Fibroblast of the conjunctiva (primary cell): ENCODE data around the gene KRTAP17-1.
A peak's percentile ranks its signal among the peaks of the same experiment; 100 is the strongest.

Source experiments
- DNase-seq: peaks from one replicate; pipeline ENCODE4 v3.0.0-alpha.2; 2010; ENCODE audit warnings: low read depth

The KRTAP17-1 gene

DNA sequence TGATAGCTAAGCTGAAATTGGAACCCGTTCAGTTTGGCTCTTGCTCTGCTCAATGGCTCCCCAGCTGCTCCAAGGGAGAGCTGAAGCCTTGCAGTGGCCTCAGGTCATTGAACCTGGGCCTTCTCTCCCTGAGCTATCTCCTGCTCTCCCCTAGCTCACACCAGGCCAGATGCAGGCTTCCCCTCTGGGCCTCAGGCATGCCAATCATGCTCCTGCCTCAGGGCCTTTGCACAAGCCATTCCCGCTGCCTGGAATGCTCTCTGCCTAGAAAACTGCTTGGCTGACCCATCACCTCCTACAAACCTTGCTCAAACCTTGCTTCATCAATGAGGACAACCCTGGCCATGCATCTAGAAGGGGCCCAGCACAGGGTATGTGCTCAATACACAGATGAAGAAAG is 16.7 kb upstream of the KRTAP17-1 start:
- no peak for DNase-seq

DNA sequence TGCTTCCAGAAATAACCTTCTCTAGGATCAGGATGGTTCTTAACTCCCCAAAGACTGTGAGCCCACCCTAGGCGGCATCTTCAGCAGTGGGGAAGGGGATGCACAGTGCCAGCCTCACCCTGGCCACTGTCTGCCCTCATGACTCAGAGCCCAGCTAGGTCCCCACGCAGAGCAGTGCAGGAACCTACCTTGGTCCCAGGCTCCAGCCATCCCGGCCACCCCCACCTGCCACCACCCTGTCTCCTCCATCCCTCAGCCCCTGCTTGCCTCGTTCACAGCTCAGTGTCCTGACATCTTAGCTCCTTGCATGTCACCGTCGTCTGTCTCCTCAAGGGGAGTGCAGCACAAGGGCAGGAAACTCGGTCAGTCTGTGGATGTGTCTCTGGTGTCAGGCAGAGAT is 16.1 kb upstream of the KRTAP17-1 start:
- no peak for DNase-seq

DNA sequence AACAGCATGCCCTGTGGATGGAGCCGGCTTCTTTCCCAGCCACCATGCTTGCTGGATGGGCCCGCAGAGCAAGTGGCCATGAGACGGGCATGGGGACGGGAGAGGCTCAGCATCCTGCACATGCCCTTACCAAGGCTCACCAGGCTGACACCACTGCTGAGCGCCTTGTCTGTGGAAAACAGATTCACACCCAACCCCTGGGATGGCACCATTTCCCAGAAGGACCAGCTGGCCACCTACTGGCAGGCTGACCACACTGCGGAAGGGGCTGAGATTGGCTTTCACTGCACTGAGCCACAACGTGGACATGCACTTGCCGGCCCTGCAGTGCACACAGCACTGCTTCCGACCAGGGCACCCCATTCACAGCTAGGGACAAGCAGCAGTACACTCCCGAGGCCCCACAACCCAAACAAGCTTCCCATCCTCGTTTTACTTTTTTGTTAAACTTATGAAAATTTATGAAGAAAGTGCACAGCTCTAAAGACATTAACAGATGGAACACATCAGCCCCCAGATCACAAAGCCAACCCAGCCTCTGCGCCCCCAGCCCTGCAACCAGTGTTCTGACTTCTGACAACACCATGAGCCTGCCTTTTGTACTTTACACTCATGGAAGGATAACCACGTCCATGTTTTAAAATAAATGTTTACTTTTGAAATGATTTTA is 13.9 kb upstream of the KRTAP17-1 start:
- no peak for DNase-seq

DNA sequence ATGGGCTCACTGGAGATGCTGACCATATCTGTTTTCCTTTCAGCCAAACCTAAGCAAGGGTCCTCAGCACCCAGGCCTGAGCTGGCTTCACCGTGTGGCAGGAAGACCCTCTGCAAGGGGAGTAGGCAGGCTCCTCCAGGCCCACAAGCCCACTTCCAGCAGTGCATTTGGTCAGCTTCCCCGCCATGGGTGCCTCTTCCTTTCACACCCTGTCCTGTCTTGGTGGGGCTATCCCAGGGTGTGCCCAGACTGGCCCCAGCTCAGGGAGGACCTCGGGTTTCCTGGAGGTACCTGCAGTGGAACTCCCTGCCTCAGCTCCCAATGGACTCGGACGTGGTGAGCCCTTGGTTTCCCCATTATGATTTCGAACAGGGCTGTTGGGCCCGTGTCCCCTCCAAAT is 12.7 kb upstream of the KRTAP17-1 start:
- DNase-seq: no peak

DNA sequence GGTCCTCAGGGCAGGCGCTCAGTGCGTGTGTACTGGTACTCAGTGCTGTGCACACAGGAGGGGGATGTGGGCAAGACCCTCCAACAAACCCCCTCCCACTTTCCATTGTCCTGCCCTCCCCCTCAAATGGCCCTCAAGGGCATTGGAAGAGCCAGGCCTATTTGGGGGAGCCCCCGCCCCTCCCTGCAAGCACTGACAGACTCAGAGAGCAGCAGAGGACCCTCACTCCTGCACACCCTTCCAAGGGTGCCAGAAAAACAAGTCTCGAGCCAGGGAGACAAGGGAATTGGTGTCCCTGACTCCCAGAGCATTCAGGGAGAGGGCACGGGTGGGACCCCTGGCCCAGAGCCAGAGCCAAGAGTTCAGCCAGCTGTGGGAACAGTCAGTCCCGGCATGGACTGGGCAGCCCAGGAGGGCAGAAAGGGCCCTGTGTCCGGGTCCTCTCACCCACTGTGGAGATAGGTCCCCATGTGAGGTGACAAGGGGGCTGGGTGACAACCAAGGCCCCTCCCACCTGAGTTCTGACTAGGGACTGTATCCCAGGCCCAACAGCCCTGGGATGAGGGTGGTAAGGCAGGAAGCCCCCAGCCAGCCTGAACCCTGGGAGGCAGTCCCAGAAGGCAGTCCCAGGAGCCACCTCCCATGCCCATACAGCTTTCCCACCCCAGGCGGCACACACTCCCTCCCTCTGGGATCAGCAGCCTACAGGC is 12.1 kb upstream of the KRTAP17-1 start:
- DNase-seq: no peak

DNA sequence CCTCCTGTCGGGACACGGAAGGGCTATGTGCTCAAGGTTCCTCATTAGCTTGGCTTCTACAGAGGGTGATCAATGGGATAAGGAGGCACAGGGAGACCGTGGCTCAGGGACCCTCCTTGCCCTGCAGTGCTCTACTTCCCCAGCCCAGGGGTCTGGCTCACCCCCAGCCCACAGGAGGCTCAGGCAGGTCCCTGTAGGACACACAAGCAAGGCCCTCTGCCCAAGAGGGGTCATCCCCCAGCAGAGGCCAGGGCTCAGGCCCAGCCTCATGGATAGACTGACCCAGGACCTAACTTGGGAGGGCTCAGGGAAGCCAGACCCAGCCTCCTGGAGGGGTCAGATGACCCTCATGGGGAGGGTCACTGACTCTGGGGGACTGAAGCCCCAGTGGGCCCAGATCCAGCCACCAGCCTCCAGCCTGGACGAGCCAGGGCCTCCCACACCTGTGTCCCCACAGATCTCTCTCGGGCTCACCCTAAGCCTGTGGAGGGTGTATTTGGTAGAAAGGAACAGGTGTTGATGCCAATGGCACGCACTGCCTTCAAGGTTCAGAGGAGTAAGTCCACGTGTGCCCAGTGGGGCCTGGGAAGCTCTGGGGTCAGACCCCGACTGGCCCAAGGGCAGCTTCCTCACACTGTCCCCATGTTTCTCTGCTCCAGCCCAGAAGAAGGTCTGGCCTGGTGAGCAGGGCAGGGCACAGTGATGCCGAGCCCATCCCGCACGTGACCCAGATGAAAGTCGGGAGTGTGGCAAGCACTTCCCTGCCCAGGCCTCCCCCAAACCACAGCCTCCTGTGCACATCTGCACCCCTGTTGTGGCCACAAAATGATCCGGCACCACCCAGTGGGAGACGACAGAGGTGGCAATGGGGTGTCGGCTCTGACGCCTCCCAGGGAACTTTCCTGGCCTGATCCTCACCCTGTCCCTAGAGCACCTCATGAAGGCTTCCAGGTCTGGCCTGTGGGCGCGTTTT is 10.9 kb upstream of the KRTAP17-1 start:
- DNase-seq: no peak

DNA sequence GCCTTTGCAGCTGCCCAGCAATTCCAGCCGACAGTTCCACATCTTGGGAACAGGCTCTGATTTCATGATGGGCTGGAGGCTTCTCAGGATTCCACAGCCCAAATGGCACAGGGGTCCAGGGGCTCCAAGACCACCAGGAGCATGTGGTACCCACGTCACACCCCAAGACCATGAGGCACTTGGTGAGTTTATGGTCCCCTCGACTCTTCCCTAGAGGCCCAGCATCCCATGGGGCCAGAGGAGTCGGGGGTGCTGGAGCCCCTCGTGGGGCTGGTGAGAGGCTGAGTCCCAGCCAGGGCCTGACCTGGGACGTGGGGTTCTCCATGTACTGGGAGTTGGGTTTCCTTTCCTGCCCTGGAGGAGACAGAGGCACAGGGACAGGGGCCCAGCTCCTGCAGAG is 10.1 kb upstream of the KRTAP17-1 start:
- no peak for DNase-seq

DNA sequence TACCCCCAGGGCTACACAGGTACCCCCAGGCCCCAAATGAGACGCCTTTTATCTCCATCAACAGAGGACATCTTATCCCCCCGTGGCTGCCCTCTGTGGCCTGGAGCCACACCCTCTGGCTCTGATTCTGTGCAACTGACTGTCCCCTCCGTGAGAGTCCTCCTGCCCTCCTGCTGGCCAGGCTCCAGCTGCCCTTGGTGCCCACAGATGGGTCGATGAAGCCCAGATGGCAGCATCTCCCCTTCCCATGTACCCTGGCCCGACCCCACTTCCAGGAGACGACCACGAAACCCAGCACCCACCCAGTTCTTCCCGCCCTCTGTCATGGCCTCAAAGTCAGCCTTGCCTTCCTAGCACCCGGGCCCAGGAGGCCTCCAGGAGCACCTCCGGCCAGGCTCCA is 9.6 kb upstream of the KRTAP17-1 start:
- DNase-seq: no peak

DNA sequence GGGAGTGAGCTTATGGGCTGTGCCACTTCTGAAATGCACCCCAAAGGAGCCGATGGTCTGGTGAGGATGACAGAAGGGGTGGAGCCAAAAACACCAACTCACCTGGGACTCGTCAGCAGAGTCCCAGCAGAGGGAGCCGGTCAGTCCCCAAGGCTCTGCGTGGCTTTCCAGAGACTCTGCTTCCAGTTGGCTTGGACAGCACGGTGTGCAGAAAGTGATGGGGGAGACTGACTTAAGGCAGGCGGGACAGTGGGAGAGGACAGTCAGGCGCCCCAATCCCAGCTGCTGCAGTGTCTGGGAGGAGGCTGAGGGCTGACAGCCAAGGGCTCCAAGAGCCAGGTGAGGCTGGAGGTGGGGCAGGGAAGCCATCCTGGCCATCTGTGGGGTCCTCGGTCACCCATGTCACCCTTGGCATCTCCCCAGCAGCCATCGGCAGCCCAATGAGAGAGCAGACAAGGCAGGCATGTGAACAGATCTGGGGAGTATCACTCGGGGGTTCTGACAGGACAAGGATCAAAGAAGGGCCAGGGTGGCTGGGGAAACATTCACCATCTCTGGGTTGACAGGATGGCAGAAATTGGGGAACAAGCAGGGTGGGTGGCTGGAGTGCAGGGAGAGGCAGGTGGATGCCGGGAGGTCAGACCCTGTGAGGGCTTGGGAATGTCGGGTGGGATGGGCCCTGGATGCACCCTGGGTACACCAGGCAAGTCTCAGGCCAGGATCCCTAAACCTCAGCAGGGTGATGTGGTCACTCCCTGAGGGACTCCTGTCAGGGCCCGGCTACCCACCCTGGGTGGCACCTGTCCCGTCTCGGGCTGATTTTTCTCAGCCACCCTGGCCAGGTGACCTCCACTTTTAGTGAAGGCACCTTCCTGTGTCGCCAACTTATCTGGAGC is 8.9 kb upstream of the KRTAP17-1 start:
- DNase-seq: no peak

DNA sequence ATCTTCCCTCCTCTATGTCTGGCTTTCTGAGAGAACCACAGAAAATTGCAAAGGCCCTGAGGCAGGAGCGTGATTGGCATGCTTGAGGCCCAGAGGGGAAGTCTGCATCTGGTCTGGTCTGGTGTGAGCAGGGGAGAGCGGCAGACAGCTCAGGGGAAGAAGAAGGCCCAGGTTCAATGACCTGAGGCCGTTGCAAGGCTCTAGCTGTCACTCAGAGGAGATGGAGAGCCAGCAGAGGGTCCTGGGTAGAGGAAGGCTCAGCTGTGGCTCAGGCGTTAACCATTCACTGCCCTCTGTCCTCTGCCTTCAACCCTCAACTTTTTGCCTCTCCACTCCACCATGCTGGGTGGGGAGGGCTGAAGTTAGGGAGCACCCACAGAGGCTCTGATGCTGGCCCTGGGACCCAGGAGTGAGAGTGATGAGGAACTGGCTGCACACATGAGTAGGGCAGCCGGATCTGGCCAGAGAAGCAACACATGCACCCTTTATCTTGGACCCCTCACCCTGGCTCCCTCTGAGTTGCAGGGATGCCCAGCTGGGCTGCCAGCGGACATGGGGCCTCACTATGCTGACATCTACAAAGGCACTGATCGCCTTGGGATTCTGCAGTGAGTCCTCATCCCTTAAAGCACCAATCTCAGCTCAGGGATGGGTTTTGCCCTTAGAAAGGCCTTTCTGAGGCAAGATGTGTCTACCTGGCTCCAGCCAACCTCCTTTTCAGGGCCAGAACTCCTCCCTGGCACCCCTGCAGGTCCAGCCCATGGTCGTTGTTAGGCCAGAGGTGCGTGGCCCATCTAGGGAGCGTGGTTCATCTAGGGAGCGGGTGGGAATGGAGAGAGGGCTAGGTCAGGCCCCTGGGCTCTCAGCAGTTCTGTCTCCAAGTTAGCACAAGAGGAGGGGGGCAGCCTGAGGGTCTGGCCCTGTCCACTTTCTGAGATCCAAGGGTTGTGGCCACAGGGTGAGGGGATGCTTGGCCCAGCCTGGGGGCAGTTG is 7.7 kb upstream of the KRTAP17-1 start:
- DNase-seq: no peak

DNA sequence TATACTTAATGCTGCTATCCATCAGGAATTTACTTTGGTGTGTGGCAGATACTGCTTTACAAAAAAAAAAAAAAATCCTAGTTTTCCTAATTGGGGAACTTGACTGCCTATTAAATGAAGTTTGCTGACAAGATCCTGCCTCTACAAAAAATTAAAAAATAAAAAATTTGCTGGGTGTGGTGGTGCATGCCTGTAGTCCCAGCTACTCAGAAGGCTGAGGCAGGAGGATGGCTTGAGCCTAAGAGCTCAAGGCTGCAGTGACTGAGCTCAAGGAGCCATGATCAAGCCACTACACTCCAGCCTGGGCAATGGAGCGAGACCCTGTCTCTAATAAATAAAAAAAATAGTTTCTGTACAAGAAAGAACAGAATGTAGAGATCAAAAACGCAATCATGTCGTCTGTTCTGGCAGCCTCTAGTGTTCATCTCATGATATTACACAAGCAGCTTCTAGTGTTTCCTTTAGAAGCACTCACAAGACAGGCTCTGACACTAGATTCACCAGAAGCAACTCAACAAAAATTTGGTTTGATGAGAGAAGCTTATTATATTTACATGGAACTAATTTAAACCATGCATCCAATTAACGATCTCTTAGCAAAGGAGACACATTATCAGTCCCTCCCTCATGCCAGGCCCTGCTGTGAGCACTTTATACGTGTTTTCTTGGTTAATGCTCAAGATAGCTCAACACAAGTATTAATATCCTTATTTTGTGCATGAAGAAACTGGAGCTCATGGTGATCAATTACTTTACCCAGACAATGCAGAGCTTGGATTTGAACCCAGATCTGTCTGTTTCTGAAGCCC is 6.8 kb upstream of the KRTAP17-1 start:
- DNase-seq: peak; percentile 68

DNA sequence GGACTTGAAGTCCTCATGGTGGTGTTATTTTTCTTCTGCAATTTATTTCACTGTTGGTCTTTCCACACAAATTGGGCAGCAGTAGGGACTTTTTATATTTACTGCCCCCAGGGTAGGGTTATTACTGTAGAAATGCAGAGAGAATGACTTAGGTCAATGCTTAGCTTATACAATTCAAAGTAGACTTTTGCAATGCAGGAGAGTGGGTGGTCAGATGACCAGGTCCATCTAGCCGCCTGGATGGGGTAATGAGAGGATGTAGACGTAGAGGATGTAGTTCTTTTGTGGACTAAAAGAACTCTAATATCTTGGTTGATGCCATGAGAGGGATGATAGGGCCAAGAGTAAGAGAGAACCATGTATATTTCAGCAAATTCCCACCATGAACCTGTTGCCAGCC is 2.7 kb upstream of the KRTAP17-1 start:
- no peak for DNase-seq

DNA sequence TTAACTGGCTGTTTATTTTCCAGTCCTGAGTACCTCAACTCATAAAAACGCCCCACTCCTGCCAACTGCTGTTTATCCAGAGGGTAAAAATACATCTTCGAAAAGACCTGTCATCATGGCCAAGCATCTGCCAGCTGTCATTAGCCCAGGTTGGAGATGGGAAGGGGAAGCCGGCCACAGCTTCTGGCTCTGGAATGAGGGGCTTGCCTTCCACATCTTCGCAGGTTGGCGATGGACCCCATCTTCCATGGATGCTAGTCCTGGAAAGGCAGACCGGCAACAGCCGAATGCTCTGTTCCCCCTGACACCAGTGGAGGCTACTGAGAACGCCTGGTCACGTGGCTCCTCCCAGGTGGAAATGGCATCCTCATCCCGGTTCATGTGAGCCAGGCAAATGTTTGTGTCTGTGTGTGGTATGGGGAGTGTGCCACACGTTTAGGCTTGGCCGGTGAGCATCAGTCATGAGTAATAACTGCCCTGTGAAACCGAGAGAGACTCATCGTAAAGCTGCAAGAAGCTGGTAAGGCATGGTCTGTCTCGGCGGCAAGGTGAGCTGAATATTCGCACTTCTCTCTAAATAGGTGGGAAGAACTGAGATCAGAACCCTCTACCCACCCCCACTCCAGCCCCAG is 420 bp upstream of the KRTAP17-1 start:
- DNase-seq: no peak

DNA sequence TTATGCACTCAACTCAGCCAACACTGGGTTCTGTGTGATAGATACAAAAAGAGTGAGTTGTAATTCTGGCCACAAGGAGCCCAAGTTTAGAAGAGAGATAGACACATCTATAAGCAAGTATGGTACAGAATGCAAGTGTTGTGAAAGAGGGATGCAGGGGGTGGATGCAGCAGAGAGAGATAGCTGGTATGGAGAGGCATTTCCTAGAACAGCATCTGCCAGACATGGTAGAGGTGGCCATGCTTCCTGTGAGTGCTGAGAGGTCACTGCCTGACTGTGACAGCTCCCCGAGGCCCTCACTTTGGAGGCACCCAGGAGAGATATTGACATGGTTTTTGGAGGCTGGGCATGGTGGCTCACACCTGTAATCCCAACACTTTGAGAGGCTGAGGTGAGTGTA is 4.4 kb downstream of the KRTAP17-1 start:
- no peak for DNase-seq

DNA sequence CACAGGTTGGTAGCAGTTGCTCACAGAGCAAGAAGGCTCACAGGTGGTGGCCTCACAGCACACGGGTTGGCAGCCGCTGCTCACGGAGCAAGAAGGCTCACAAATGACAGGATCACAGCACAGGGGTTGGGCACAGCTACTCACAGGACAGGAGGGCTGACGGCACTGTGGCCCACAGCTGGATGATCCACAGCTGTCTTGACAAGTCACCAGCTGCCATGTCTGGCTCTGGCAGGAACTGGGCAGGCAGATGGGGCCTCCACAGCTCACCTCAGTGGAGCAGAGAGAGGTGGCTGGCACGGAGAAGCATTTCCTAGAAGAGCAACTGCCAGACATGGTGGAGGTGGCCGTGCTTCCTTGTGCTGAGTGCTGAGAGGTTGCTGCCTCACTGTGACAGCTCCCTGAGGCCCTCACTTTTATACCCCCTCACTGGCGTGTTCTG is 6.6 kb downstream of the KRTAP17-1 start, which contains the start of gene KRTAP16-1:
KRTAP16-1 (minus strand) TSS at position 392 of the 442 bp plus-strand sequence; CDS start at position 336, 56 bp downstream.
- no peak for DNase-seq

DNA sequence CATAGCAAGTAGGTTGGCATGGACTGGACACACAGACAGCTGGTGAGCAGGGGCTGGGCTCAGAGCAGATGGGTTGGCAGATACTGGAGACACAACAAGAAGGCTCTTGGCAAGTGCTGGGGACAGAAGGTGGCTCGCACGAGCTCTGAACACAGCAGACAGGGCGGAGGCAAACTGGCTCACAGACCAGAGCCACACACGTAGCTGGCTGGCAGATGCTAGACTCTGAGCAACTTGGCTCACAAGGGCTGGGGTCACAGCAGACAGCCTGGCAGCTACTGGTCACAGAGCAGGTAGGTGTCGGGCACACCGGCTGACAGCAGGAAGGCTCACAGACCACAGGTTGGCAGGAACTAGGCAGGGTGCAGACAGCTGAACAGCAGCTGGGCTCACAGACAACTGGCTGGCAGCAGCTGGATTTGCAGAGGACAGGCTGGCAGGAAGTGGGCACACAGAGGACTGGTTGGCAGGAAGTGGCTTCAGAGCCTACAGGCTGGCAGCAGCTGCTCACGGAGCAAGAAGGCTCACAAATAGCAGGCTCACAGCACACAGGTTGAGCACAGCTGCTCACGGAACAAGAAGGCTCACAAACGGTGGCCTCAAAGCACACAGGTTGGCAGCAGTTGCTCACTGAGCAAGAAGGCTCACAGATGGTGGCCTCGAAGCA is 7.1 kb downstream of the KRTAP17-1 start:
- no peak for DNase-seq

DNA sequence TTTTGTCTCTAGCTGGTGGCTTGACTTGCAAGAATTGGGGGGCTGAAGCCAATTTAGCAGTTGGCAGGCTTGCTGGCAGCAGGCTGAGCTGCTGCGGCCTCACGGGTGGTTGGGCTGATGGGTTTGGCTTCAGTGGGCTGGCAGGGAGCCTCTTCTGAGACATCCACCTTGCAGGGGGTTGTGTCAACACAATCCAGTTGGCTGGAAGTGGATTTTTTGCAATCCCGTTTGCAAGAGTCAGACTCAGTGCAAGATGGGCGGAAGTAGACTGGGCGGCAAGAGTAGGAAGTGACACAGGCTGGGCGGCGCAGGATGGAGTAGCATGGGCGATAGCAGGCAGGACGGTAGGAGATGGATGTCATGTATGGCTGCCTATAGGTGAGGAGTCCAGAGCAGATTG is 7.9 kb downstream of the KRTAP17-1 start:
- no peak for DNase-seq

DNA sequence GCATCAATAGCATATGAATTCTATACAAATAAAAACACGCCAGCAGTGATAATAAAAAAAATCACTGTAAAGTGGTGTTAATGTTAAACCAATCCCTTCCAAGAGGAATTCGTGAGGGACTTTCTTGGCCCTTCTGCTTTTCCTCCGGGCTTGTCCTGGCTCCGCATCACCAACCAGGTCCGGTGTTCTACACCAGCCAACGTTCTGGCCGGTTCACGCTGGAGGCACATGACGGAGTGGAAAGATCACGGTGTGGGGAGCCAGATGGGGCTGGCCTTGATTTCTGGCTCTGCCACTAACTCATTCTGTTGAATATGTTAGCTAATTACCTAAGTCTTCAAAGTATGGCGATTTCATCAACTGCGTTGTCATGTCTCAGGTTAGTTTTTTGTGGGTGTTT is 11.4 kb downstream of the KRTAP17-1 start:
- DNase-seq: no peak
